Measurements from ENCODE around the gene TOX2. TPM values are rescaled to one million over a fixed set of nuclear protein-coding genes. Genes with fewer than 3 reads are reported as not detected.

TOX2 gene
- total RNA-seq, 1 experiment from 2014 or later: 85.4 TPM

DNA sequence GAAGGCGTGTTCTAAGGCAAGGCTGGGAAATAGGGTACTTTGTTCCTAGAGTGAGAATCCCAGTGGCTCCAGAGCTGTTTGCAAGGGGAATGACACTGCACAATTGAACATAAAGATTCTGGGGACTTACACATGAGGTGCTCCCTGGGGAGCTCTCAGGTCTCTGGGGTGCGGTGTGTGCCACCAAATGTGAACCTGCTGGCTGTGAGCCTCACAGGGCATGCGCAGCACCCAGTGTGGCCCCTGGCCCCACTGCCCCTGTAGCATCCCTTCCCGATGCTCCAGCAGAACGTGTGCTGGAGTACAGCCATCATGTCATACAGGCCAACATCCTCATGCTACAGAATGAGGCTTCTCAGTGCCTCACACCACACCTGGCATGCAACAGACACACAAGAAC, 68.2 kb downstream of the TOX2 start:
- no peak overlapping the region for H3K4me3 ChIP-seq (ENCODE audit: low read depth in 2 of 2, low read length in 2 of 2)
- ATAC-seq (no peak; the same call in 1 of the 2 replicates), DNase-seq (ENCODE audit: low read depth, low spot score) (no peak)
- CTCF ChIA-PET: no interaction called here
- H3K4me1 ChIP-seq (ENCODE audit: control insufficient read depth, insufficient read depth, low read length): peaks cover 26% of the 10 kb centered on the region
- no peaks in the 10 kb centered on the region for H3K9me3 ChIP-seq (ENCODE audit: control insufficient read depth, insufficient read depth, low read depth, low read length)
- no peaks in the 10 kb centered on the region for H3K36me3 ChIP-seq (ENCODE audit: control insufficient read depth, insufficient read depth, low read length)
- POLR2A ChIA-PET: no interaction called here
- in situ Hi-C loops (cut with HindIII; ENCODE audit: low pct_unique_long_range_greater_than_20kb, low sequenced_read_pairs) (no loop called here), intact Hi-C loops (cut with micrococcal nuclease; ENCODE audit: unreplicated experiment) (no loop called here)
- H3K27ac ChIP-seq (ENCODE audit: low read length): peak overlapping the region; percentile 44; the same call in 1 of the 2 replicates
- no peaks in the 10 kb centered on the region for H3K27me3 ChIP-seq (ENCODE audit: control insufficient read depth, insufficient read depth, low read length)
- TF ChIP-seq TCF7L2 (IDR thresholded peaks at IDR 0.05; ENCODE audit: low read depth, low read length) (no peak), SIN3A (IDR thresholded peaks at IDR 0.05; ENCODE audit: borderline replicate concordance, insufficient read depth, low read depth, low read length) (no peak), POLR2AphosphoS5 (IDR thresholded peaks at IDR 0.05; ENCODE audit: low read depth, low read length) (no peak)
- TF ChIP-seq, protein P1, sequence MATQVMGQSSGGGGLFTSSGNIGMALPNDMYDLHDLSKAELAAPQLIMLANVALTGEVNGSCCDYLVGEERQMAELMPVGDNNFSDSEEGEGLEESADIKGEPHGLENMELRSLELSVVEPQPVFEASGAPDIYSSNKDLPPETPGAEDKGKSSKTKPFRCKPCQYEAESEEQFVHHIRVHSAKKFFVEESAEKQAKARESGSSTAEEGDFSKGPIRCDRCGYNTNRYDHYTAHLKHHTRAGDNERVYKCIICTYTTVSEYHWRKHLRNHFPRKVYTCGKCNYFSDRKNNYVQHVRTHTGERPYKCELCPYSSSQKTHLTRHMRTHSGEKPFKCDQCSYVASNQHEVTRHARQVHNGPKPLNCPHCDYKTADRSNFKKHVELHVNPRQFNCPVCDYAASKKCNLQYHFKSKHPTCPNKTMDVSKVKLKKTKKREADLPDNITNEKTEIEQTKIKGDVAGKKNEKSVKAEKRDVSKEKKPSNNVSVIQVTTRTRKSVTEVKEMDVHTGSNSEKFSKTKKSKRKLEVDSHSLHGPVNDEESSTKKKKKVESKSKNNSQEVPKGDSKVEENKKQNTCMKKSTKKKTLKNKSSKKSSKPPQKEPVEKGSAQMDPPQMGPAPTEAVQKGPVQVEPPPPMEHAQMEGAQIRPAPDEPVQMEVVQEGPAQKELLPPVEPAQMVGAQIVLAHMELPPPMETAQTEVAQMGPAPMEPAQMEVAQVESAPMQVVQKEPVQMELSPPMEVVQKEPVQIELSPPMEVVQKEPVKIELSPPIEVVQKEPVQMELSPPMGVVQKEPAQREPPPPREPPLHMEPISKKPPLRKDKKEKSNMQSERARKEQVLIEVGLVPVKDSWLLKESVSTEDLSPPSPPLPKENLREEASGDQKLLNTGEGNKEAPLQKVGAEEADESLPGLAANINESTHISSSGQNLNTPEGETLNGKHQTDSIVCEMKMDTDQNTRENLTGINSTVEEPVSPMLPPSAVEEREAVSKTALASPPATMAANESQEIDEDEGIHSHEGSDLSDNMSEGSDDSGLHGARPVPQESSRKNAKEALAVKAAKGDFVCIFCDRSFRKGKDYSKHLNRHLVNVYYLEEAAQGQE (IDR thresholded peaks at IDR 0.05; ENCODE audit: insufficient read depth in 1 of 2, low read depth in 2 of 2, low read length in 1 of 2): no peak
- TF ChIP-seq, protein P2, sequence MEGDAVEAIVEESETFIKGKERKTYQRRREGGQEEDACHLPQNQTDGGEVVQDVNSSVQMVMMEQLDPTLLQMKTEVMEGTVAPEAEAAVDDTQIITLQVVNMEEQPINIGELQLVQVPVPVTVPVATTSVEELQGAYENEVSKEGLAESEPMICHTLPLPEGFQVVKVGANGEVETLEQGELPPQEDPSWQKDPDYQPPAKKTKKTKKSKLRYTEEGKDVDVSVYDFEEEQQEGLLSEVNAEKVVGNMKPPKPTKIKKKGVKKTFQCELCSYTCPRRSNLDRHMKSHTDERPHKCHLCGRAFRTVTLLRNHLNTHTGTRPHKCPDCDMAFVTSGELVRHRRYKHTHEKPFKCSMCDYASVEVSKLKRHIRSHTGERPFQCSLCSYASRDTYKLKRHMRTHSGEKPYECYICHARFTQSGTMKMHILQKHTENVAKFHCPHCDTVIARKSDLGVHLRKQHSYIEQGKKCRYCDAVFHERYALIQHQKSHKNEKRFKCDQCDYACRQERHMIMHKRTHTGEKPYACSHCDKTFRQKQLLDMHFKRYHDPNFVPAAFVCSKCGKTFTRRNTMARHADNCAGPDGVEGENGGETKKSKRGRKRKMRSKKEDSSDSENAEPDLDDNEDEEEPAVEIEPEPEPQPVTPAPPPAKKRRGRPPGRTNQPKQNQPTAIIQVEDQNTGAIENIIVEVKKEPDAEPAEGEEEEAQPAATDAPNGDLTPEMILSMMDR (IDR thresholded peaks at IDR 0.05): no peak
- BruUV-seq (replicated peaks): no TSS peak

DNA sequence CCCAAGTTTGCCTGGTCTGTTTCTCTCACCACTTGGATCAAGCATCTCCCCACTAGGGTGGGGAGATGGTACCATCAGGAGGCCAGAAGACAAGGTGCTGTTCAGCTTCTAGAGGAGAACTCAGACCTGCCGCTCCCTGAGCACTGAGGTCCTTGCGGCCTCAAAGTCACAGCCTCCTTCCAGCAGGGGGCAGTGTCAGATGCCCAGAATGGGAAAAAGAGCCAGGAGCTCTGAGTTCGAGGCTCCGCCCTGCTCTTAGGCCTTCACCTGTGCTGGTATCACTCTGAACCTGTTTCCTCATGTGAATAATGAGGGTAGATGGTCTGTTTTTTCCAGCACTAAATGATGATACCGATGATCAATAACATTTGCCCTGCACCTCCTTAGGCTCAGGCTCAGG, 68.7 kb downstream of the TOX2 start:
- DNase-seq (ENCODE audit: low read depth, low spot score): no peak
- in situ Hi-C loops (cut with HindIII; ENCODE audit: low pct_unique_long_range_greater_than_20kb, low sequenced_read_pairs): no loop called here
- ATAC-seq: no peak
- no peaks in the 10 kb centered on the region for H3K9me3 ChIP-seq (ENCODE audit: control insufficient read depth, insufficient read depth, low read depth, low read length)
- no peaks in the 10 kb centered on the region for H3K36me3 ChIP-seq (ENCODE audit: control insufficient read depth, insufficient read depth, low read length)
- no peak overlapping the region for H3K4me3 ChIP-seq (ENCODE audit: low read depth in 2 of 2, low read length in 2 of 2)
- ChIA-PET CTCF (no interaction called here), POLR2A (no interaction called here)
- TF ChIP-seq, protein P2 (IDR thresholded peaks at IDR 0.05): peak; percentile 80
- TF ChIP-seq TCF7L2 (IDR thresholded peaks at IDR 0.05; ENCODE audit: low read depth, low read length) (no peak), SIN3A (IDR thresholded peaks at IDR 0.05; ENCODE audit: borderline replicate concordance, insufficient read depth, low read depth, low read length) (no peak), POLR2AphosphoS5 (IDR thresholded peaks at IDR 0.05; ENCODE audit: low read depth, low read length) (no peak)
- TF ChIP-seq, protein P1 (IDR thresholded peaks at IDR 0.05; ENCODE audit: insufficient read depth in 1 of 2, low read depth in 2 of 2, low read length in 1 of 2): no peak
- peak overlapping the region; percentile 44; the same call in 1 of the 2 replicates for H3K27ac ChIP-seq (ENCODE audit: low read length)
- BruUV-seq (replicated peaks): no TSS peak
- H3K4me1 ChIP-seq (ENCODE audit: control insufficient read depth, insufficient read depth, low read length): peaks cover 26% of the 10 kb centered on the region
- intact Hi-C loops (cut with micrococcal nuclease; ENCODE audit: unreplicated experiment): no loop called here
- H3K27me3 ChIP-seq (ENCODE audit: control insufficient read depth, insufficient read depth, low read length): no peaks in the 10 kb centered on the region

All from Panc1 (cell line).